Measurements from ENCODE around the gene SIX4.

The SIX4 gene

GRCh38 chr14:60661721-60662120, 62.4 kb downstream of the SIX4 start:
- no peaks in the 10 kb centered on the region for H3K36me3 ChIP-seq (replicated peaks; ENCODE audit: low read depth, low read length)
- H3K4me2 ChIP-seq (ENCODE audit: low read length): no peak overlapping the region
- H4K20me1 ChIP-seq (ENCODE audit: insufficient read depth, low read length): no peaks in the 10 kb centered on the region
- no peak overlapping the region for H3K27ac ChIP-seq (ENCODE audit: low read length)
- no peak overlapping the region for H3K4me3 ChIP-seq (ENCODE audit: low read length)
- no peaks in the 10 kb centered on the region for H3K79me2 ChIP-seq (ENCODE audit: low read length)
- H3K9me3 ChIP-seq (ENCODE audit: insufficient read depth, low read length): no peaks in the 10 kb centered on the region
- no peaks in the 10 kb centered on the region for H3K27me3 ChIP-seq (ENCODE audit: low read depth, low read length)
- H2AFZ ChIP-seq (ENCODE audit: low read depth, low read length): no peak overlapping the region
- peaks cover 21% of the 10 kb centered on the region for H3K4me1 ChIP-seq (ENCODE audit: low read length)
- H3K9ac ChIP-seq (ENCODE audit: low read length): no peak overlapping the region
- no peak for TF ChIP-seq EZH2phosphoT487 (IDR thresholded peaks at IDR 0.05; ENCODE audit: low read depth)
- TF ChIP-seq, protein P1, sequence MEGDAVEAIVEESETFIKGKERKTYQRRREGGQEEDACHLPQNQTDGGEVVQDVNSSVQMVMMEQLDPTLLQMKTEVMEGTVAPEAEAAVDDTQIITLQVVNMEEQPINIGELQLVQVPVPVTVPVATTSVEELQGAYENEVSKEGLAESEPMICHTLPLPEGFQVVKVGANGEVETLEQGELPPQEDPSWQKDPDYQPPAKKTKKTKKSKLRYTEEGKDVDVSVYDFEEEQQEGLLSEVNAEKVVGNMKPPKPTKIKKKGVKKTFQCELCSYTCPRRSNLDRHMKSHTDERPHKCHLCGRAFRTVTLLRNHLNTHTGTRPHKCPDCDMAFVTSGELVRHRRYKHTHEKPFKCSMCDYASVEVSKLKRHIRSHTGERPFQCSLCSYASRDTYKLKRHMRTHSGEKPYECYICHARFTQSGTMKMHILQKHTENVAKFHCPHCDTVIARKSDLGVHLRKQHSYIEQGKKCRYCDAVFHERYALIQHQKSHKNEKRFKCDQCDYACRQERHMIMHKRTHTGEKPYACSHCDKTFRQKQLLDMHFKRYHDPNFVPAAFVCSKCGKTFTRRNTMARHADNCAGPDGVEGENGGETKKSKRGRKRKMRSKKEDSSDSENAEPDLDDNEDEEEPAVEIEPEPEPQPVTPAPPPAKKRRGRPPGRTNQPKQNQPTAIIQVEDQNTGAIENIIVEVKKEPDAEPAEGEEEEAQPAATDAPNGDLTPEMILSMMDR (IDR thresholded peaks at IDR 0.05; ENCODE audit: low read depth, low read length): no peak

Measured in OCI-LY3 (cell line).